Bronchial epithelial cell (primary cell): ENCODE results near the gene COG2. TPM values are rescaled to one million over a fixed set of nuclear protein-coding genes. Genes with fewer than 3 reads are reported as not detected.

Source experiments
- DNase-seq: peaks from one replicate; pipeline ENCODE4 v3.0.0-alpha.2; 2010; ENCODE audit warnings: low read depth
- FAIRE-seq: peaks from 2 replicates; lab custom pipeline; 2011; peaks lifted over from hg19 to GRCh38; lab: Jason Lieb, UNC
- H3K27me3 ChIP-seq: 2 replicates; pipeline ENCODE4 v1.5.1; 2011; ENCODE audit warnings: low read length; ENCODE audit not compliant: control insufficient read depth, insufficient read depth
- H3K36me3 ChIP-seq: 2 replicates; pipeline ENCODE4 v1.5.1; 2011; ENCODE audit warnings: low read length; ENCODE audit not compliant: control insufficient read depth, insufficient read depth
- H3K4me3 ChIP-seq: 2 replicates; pipeline ENCODE4 v1.5.1; 2011; ENCODE audit warnings: mild to moderate bottlenecking, low read depth, low read length, control low read depth
- CTCF ChIP-seq: IDR thresholded peaks from 2 replicates; pipeline ENCODE4 v1.5.1; 2011; ENCODE audit warnings: mild to moderate bottlenecking, moderate library complexity, low read length, control low read depth, inconsistent platforms; ENCODE audit not compliant: insufficient read depth, severe bottlenecking
- total RNA-seq: library from RNA; depleted of rRNA; stranded (reverse); fragments of >200 nt; gene quantifications from 2 replicates; pipeline ENCODE4 v1.2.1, GENCODE V29; 2014

Gene COG2
- total RNA-seq, 1 donor from 2014 or later, result 16.8 TPM

GRCh38 chr1:230639714-230640209 is 2.5 kb upstream of the COG2 start:
- Histone ChIP-seq H3K36me3 (no peaks in the 10 kb centered on the region), H3K27me3 (no peaks in the 10 kb centered on the region), H3K4me3 (no peak overlapping the region)
- no peak for TF ChIP-seq CTCF
- no peak for FAIRE-seq
- no peak for DNase-seq

DNA sequence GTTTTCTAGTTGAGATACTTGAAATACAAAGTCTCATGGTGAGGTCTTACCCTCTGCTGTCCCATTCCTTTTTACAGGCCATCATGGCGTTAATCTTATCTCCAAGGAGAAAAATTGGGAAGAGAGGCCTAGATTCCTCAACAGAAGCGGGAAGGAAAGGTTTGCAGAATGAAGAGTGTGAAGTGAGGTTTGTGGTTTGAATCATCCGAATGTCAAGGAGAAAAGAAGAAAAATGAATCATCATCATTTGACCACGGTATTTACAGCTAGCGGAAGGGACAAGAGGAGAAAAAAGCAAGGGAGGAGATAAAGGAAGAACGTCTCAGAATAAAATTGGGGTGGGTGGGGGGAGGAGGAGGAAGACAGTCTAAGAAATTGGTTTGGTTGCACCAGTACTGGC is 935 bp upstream of the COG2 start:
- Histone ChIP-seq H3K4me3 (no peak overlapping the region), H3K27me3 (no peaks in the 10 kb centered on the region), H3K36me3 (no peaks in the 10 kb centered on the region)
- FAIRE-seq, result no peak
- peak; percentile 51 for DNase-seq
- TF ChIP-seq CTCF, result no peak

DNA sequence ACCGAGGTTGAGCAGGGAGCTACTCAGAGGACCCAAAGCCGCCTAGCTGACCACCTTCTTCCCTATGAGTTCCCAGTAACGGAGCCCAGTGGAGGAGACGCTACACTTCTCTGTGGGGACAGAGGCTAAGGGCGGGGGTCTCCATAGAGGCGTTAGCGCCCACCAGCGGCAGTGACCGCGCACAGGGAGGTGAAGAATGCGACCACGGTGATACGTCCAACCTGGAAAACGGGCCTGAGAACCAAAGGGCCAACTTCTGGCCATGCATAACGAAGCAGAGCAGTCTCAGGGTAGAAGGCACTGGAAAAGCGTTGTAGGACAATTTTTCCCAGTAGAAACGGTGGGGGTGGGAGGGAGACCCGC is 400 bp upstream of the COG2 start:
- no peak for TF ChIP-seq CTCF
- Histone ChIP-seq H3K4me3 (peak overlapping the region; percentile 86), H3K27me3 (no peaks in the 10 kb centered on the region), H3K36me3 (no peaks in the 10 kb centered on the region)
- DNase-seq (no peak), FAIRE-seq (no peak)

GRCh38 chr1:230643908-230644307 is 1.6 kb downstream of the COG2 start:
- no peak for TF ChIP-seq CTCF
- H3K36me3 ChIP-seq, result peaks cover 1% of the 10 kb centered on the region
- no peak for DNase-seq
- no peak overlapping the region for H3K4me3 ChIP-seq
- FAIRE-seq, result no peak
- no peaks in the 10 kb centered on the region for H3K27me3 ChIP-seq

- TF ChIP-seq CTCF, result no peak
- no peaks in the 10 kb centered on the region for H3K27me3 ChIP-seq
- DNase-seq (peak; percentile 13), FAIRE-seq (no peak)
- no peak overlapping the region for H3K4me3 ChIP-seq
- peaks cover 1% of the 10 kb centered on the region for H3K36me3 ChIP-seq
These were observed 4.5 kb downstream of the COG2 start for GRCh38 chr1:230646710-230647302.

- TF ChIP-seq CTCF, result no peak
- H3K27me3 ChIP-seq, result no peaks in the 10 kb centered on the region
- H3K36me3 ChIP-seq, result peaks cover 1% of the 10 kb centered on the region
- DNase-seq (no peak), FAIRE-seq (no peak)
- H3K4me3 ChIP-seq, result no peak overlapping the region
These were observed 5.0 kb downstream of the COG2 start for GRCh38 chr1:230647321-230647720.
